BE2C (cell line): ENCODE data around the gene TAF13.

Experiments used
- DNase-seq: peaks from one replicate; pipeline ENCODE4 v3.0.0-alpha.2; 2020
- H3K27me3 ChIP-seq: fragments of 250-450 bp; sonication (Bioruptor Pico); 2 replicates; pipeline ENCODE4 v1.5.1; 2020; ENCODE audit warnings: mild to moderate bottlenecking
- H3K36me3 ChIP-seq: fragments of 250-450 bp; sonication (Bioruptor Pico); 2 replicates; pipeline ENCODE4 v1.5.1; 2020; ENCODE audit warnings: mild to moderate bottlenecking
- H3K4me1 ChIP-seq: fragments of 250-450 bp; sonication (Bioruptor Pico); 2 replicates; pipeline ENCODE4 v1.5.1; 2020
- H3K4me3 ChIP-seq: 2 replicates; pipeline ENCODE4 v1.5.1; 2011; ENCODE audit warnings: low read depth, low read length
- H3K9me3 ChIP-seq: fragments of 250-450 bp; sonication (Bioruptor Pico); 2 replicates; pipeline ENCODE4 v1.5.1; 2020
- CTCF ChIP-seq: IDR thresholded peaks from 2 replicates; pipeline ENCODE4 v1.5.1; 2012; ENCODE audit warnings: mild to moderate bottlenecking, low read depth, low read length

The TAF13 gene

GRCh38 chr1:109048335-109048734 is 27.5 kb downstream of the TAF13 start:
- no peak for TF ChIP-seq CTCF
- no peaks in the 10 kb centered on the region for H3K27me3 ChIP-seq
- no peaks in the 10 kb centered on the region for H3K9me3 ChIP-seq
- no peak overlapping the region for H3K4me3 ChIP-seq
- no peaks in the 10 kb centered on the region for H3K4me1 ChIP-seq
- no peaks in the 10 kb centered on the region for H3K36me3 ChIP-seq
- DNase-seq, result no peak

GRCh38 chr1:109047339-109047738 is 28.5 kb downstream of the TAF13 start:
- TF ChIP-seq CTCF, result no peak
- H3K36me3 ChIP-seq, result no peaks in the 10 kb centered on the region
- DNase-seq, result no peak
- no peaks in the 10 kb centered on the region for H3K9me3 ChIP-seq
- H3K4me1 ChIP-seq, result no peaks in the 10 kb centered on the region
- no peaks in the 10 kb centered on the region for H3K27me3 ChIP-seq
- no peak overlapping the region for H3K4me3 ChIP-seq

- DNase-seq, result no peak
- no peak for TF ChIP-seq CTCF
- no peaks in the 10 kb centered on the region for H3K4me1 ChIP-seq
- no peaks in the 10 kb centered on the region for H3K9me3 ChIP-seq
- H3K36me3 ChIP-seq, result no peaks in the 10 kb centered on the region
- no peak overlapping the region for H3K4me3 ChIP-seq
- no peaks in the 10 kb centered on the region for H3K27me3 ChIP-seq
Observed at GRCh38 chr1:109046671-109047070, 29.1 kb downstream of the TAF13 start.

GRCh38 chr1:109045595-109045994 is 30.2 kb downstream of the TAF13 start:
- no peak for TF ChIP-seq CTCF
- Histone ChIP-seq H3K4me3 (no peak overlapping the region), H3K9me3 (no peaks in the 10 kb centered on the region), H3K4me1 (no peaks in the 10 kb centered on the region), H3K27me3 (no peaks in the 10 kb centered on the region), H3K36me3 (no peaks in the 10 kb centered on the region)
- DNase-seq, result no peak

GRCh38 chr1:109041621-109042468 is 34.0 kb downstream of the TAF13 start, which contains the start of gene WDR47:
TSS of gene WDR47 (minus strand) at chr1:109042102. CDS start at chr1:109023512, 18,590 bp downstream.
- Histone ChIP-seq H3K4me1 (no peaks in the 10 kb centered on the region), H3K9me3 (no peaks in the 10 kb centered on the region), H3K4me3 (peak within 1 kb of the TSS; percentile 97), H3K27me3 (no peaks in the 10 kb centered on the region), H3K36me3 (no peaks in the 10 kb centered on the region)
- DNase-seq, result peak; percentile 96
- no peak for TF ChIP-seq CTCF

GRCh38 chr1:109040989-109041620 is 34.7 kb downstream of the TAF13 start:
- TF ChIP-seq CTCF, result no peak
- H3K9me3 ChIP-seq, result no peaks in the 10 kb centered on the region
- H3K27me3 ChIP-seq, result no peaks in the 10 kb centered on the region
- H3K4me1 ChIP-seq, result no peaks in the 10 kb centered on the region
- peak; percentile 49 for DNase-seq
- no peaks in the 10 kb centered on the region for H3K36me3 ChIP-seq
- peak overlapping the region; percentile 97 for H3K4me3 ChIP-seq
